Duodenal mucosa (tissue), 2 donors: ENCODE results near the gene ALDH16A1.
A peak's percentile ranks its signal among the peaks of the same experiment; 100 is the strongest.

Experiments used
- H3K27ac ChIP-seq: one replicate; pipeline ENCODE4 v1.7.0; 2013; ENCODE audit warnings: low read depth, low read length
- H3K27me3 ChIP-seq, 2 donors: one replicate each; pipeline ENCODE4 v1.7.0; 2013; ENCODE audit warnings: low read length in 2 of 2, control low read depth in 1 of 2; ENCODE audit not compliant: insufficient read depth in 2 of 2, control insufficient read depth in 1 of 2
- H3K36me3 ChIP-seq, 2 donors: one replicate each; pipeline ENCODE4 v1.7.0; 2013; ENCODE audit warnings: low read length in 2 of 2, control low read depth in 1 of 2; ENCODE audit not compliant: insufficient read depth in 2 of 2, control insufficient read depth in 1 of 2
- H3K4me1 ChIP-seq, 2 donors: one replicate each; pipeline ENCODE4 v1.7.0; 2013; ENCODE audit warnings: low read length in 2 of 2, control low read depth in 1 of 2; ENCODE audit not compliant: insufficient read depth in 2 of 2, control insufficient read depth in 1 of 2
- H3K4me3 ChIP-seq, 2 donors: one replicate each; pipeline ENCODE4 v1.7.0; 2013; ENCODE audit warnings: low read length in 2 of 2, low read depth in 1 of 2
- H3K9ac ChIP-seq, 2 donors: one replicate each; pipeline ENCODE4 v1.7.0; 2013; ENCODE audit warnings: low read length in 2 of 2, low read depth in 1 of 2
- H3K9me3 ChIP-seq, 2 donors: one replicate each; pipeline ENCODE4 v1.7.0; 2013; ENCODE audit warnings: low read length in 2 of 2, control low read depth in 1 of 2; ENCODE audit not compliant: control insufficient read depth in 1 of 2

ALDH16A1 gene

DNA sequence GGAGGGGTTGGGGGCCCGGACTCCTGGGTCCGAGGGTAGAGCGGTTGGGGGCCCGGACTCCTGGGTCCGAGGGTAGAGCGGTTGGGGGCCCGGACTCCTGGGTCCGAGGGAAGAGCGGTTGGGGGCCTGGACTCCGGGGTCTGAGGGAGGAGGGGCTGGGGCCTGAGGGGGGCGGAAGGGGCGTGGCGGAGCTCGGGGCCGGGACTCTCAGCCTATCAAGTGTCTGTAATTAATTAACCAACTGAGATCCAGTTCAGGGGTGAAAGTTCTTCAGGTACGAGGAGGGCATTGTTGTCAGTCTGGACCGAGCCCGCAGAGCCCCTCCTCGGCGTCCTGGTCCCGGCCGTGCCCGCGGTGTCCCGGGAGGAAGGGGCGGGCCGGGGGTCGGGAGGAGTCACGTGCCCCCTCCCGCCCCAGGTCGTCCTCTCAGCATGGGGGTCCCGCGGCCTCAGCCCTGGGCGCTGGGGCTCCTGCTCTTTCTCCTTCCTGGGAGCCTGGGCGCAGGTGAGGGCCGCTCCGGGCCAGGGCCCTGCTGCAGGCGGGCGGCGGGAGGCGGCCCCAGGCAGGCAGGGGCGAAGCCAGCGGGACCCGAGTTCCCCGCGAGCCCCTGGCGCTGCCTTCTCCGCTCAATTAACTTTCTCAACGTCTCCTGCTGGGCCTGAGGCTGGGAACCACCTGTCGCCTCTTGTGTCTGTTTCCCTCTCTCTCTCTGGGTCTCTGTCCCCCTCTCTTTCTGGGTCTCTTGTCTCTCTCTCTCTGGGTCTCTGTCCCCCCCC is 60.1 kb downstream of the ALDH16A1 start:
- no peaks in the 10 kb centered on the region for H3K9me3 ChIP-seq
- H3K36me3 ChIP-seq = peaks cover 0 to 9% of the 10 kb centered on the region in 2 donors
- H3K9ac ChIP-seq = peak overlapping the region; percentile 64 to 73
- H3K27ac ChIP-seq = peak overlapping the region; percentile 78
- peaks cover 10 to 42% of the 10 kb centered on the region in 2 donors for H3K4me1 ChIP-seq
- peak overlapping the region; percentile 78 to 83 for H3K4me3 ChIP-seq
- no peaks in the 10 kb centered on the region for H3K27me3 ChIP-seq

DNA sequence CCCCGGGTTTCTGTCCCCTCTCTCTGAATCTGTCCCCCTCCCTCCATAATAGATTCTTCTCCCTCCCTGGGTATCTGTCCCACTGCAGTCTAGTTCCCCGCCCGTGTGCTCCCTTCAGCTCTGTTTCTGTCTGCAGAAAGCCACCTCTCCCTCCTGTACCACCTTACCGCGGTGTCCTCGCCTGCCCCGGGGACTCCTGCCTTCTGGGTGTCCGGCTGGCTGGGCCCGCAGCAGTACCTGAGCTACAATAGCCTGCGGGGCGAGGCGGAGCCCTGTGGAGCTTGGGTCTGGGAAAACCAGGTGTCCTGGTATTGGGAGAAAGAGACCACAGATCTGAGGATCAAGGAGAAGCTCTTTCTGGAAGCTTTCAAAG is 60.7 kb downstream of the ALDH16A1 start:
- H3K27ac ChIP-seq = peak overlapping the region; percentile 58
- H3K4me3 ChIP-seq = peak overlapping the region; percentile 78 to 83
- peaks cover 10 to 42% of the 10 kb centered on the region in 2 donors for H3K4me1 ChIP-seq
- peaks cover 0 to 9% of the 10 kb centered on the region in 2 donors for H3K36me3 ChIP-seq
- no peaks in the 10 kb centered on the region for H3K27me3 ChIP-seq
- no peaks in the 10 kb centered on the region for H3K9me3 ChIP-seq
- H3K9ac ChIP-seq = peak overlapping the region; percentile 64 to 73

DNA sequence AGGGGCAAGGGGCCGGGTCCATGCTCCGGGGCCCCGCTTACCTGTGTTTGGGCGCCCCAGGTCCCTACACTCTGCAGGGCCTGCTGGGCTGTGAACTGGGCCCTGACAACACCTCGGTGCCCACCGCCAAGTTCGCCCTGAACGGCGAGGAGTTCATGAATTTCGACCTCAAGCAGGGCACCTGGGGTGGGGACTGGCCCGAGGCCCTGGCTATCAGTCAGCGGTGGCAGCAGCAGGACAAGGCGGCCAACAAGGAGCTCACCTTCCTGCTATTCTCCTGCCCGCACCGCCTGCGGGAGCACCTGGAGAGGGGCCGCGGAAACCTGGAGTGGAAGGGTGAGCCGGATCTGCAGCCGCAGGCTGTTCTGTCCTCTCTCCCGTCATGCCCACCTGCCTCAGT is 61.1 kb downstream of the ALDH16A1 start:
- peak overlapping the region; percentile 64 to 73 for H3K9ac ChIP-seq
- H3K27ac ChIP-seq = peak overlapping the region; percentile 58
- peaks cover 0 to 9% of the 10 kb centered on the region in 2 donors for H3K36me3 ChIP-seq
- H3K4me3 ChIP-seq = peak overlapping the region; percentile 78 to 83
- H3K9me3 ChIP-seq = no peaks in the 10 kb centered on the region
- no peaks in the 10 kb centered on the region for H3K27me3 ChIP-seq
- peaks cover 10 to 42% of the 10 kb centered on the region in 2 donors for H3K4me1 ChIP-seq

DNA sequence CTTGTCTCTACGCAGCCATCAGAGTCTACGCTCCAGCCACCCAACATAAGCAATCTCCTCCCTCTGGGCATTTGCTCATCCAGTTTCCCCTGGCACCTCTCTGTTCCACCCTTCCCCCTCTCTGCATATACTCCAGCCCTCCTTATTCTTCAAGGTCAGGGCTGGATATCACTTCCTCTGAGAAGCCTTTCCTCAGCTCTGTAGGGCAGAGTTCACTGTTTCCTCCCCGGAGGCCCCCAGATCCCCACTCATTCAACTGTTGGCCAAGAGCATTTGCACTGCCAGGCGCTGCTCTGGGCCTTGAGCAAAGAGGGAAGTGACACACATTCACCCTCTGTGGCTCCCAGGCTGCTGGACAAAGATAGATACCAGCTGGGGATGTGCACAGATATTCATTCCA is 62.7 kb downstream of the ALDH16A1 start:
- H3K9ac ChIP-seq = peak overlapping the region; percentile 21 to 54

DNA sequence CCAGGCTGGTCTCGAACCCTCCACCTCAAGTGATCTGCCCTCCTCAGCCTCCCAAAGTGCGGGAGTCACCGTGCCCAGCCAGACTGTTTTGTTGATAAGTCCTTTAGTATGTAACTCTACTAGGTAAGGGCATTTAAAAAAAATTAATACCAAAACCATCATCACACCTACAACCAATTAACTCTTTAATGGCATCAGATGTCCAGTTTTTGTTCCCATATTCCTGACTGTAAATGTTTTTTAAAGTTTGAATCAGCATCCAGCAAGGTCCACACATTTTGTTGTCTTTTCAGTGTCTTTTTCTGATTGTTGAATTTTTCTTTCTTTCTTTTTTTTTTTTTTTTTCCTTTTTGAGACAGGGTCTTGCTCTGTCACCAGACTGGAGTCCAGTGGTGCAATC is 65.0 kb downstream of the ALDH16A1 start:
- Histone ChIP-seq H3K27me3 (no peaks in the 10 kb centered on the region), H3K4me3 (no peak overlapping the region), H3K36me3 (peaks cover 0 to 29% of the 10 kb centered on the region in 2 donors), H3K9ac (no peak overlapping the region), H3K4me1 (peaks cover 0 to 24% of the 10 kb centered on the region in 2 donors), H3K9me3 (no peaks in the 10 kb centered on the region), H3K27ac (no peak overlapping the region)

More for the DNA sequence above, 62.7 kb downstream of the ALDH16A1 start:
- Histone ChIP-seq H3K4me1 (peaks cover 10 to 42% of the 10 kb centered on the region in 2 donors), H3K36me3 (peaks cover 0 to 14% of the 10 kb centered on the region in 2 donors), H3K9me3 (no peaks in the 10 kb centered on the region), H3K27me3 (no peaks in the 10 kb centered on the region), H3K27ac (no peak overlapping the region), H3K4me3 (peak overlapping the region; percentile 37 to 64)
